GM15510 (cell line): Measurements from ENCODE around the gene CUTA.

Experiments used
- POLR2A ChIP-seq: IDR thresholded peaks from 3 replicates; pipeline ENCODE4 v1.6.1; 2011; ENCODE audit warnings: borderline replicate concordance; ENCODE audit not compliant: insufficient read length; ENCODE audit errors: extremely low read depth

Gene CUTA

DNA sequence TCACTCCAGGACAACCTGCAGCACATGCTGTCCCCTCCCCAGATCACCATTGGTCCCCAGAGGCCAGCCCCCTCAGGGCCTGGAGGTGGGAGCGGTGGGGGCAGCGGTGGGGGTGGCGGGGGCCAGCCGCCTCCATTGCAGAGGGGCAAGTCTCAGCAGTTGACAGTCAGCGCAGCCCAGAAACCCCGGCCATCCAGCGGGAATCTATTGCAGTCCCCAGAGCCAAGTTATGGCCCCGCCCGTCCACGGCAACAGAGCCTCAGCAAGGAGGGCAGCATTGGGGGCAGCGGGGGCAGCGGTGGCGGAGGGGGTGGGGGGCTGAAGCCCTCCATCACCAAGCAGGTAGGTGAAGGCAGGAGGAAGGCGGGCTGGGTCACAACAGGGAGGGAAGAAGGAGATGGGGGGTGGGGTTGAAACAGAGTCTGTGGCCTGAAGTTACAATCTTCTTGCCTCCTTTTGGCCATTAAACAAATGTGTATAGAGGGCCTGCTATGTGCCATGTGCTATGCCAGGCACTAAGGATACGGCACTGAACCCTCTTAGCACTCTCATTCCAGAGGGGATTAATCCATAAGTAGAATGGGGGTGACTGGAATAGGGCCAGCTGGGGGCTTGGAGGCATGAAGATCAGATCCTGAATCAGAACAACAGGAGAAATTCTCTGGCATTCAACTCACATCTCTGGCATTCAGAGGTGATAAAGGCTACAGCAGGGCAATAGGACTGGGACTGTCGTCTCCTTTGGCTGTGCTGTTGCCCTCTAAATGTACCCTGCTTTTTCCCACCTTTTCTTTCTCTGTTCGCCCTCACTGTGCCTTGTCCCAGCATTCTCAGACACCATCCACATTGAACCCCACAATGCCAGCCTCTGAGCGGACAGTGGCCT is 26.0 kb upstream of the CUTA start:
- TF ChIP-seq POLR2A, result no peak

DNA sequence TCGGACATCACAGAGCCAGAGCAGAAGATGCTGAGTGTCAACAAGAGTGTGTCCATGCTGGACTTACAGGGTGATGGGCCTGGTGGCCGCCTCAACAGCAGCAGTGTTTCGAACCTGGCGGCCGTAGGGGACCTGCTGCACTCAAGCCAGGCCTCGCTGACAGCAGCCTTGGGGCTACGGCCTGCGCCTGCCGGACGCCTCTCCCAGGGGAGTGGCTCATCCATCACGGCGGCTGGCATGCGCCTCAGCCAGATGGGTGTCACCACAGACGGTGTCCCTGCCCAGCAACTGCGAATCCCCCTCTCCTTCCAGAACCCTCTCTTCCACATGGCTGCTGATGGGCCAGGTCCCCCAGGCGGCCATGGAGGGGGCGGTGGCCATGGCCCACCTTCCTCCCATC is 25.1 kb upstream of the CUTA start:
- TF ChIP-seq POLR2A, result no peak

DNA sequence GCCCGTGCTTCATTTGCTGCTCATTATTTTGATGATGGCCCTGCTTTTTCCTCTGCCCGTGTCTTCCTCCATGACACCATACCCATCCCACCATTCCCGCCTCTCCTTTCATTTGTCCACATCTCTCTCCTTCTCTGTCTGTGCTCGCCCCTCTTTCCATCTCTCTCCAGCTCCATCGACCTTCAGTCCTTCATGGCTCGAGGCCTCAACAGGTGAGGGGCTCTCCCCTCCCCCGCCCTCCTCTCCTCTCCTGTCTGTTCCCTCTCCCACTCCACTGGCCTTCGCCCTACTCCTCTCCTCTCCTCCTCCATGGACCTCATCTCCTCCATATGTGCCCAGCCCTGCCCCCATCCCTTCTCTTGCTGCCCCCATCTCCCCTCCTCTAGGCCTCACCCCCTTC is 24.4 kb upstream of the CUTA start:
- no peak for TF ChIP-seq POLR2A

DNA sequence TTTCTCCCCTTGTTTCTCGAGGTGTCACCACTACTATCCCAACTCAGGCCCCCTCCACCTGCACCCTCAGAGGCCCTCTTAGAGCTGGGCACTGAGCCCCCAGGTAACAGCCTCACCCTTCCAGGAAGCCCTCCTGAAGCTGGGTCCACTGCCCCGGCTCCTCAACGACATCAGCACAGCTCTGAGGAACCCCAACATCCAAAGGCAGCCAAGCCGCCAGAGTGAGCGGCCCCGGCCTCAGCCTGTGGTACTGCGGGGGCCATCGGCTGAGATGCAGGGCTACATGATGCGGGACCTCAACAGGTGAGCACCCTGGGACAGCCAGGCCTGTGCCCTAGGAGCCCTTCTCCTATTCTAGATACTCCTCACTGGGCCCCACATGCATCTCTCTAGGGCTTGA is 23.6 kb upstream of the CUTA start:
- no peak for TF ChIP-seq POLR2A

DNA sequence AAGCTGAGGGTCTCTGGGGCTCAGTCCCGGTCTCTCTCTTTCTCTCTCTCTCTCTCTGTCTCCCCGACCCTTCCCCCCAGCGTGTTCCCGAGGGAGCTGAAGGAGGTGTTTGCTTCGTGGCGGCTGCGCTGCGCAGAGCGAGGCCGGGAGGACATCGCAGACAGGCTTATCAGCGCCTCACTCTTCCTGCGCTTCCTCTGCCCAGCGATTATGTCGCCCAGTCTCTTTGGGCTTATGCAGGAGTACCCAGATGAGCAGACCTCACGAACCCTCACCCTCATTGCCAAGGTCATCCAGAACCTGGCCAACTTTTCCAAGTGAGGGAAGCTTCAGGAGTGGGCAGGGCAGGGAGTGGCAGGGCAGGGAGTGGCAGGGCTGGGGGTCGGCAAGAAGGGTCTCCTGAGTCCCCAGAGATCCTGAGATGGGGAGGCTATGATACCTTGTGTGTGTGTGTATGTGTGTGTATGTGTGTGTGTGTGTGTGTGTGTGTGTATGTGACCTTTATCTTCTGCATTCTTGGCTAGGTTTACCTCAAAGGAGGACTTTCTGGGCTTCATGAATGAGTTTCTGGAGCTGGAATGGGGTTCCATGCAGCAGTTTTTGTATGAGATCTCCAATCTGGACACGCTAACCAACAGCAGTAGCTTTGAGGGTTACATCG is 22.9 kb upstream of the CUTA start:
- no peak for TF ChIP-seq POLR2A

DNA sequence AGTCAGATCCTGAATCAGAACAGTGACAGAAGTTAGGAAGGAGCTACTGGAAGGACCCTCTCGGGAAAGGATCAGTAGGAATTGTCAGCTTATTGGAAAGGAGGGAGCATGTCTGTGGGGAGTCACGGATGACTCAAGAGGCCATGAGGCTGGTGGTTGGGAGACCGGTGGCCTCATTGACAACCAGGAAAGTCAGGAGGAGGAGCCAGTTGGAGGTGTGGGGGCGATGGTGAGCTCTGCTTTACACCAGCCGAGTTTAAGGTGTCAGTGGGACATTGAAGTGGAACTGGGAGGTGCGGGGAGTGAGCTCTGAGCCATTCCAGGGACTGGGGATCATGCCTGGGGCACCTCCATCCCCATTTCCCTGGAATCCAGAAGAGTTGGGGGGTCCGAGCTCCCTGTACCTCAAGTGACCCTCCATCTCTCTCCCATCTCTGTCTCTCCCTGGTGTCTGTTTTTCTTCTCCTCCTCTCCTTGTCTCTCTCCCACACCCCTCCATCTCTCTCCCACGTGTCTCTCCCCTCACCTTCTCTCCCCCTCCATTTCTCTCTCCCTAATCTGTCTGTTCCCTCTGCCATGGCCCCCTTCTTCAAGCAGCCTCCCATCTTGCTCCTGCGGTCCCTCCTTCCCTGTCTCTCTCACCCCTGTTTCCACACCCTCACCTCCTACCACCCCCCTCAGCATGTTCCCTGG is 22.2 kb upstream of the CUTA start:
- TF ChIP-seq POLR2A, result no peak

DNA sequence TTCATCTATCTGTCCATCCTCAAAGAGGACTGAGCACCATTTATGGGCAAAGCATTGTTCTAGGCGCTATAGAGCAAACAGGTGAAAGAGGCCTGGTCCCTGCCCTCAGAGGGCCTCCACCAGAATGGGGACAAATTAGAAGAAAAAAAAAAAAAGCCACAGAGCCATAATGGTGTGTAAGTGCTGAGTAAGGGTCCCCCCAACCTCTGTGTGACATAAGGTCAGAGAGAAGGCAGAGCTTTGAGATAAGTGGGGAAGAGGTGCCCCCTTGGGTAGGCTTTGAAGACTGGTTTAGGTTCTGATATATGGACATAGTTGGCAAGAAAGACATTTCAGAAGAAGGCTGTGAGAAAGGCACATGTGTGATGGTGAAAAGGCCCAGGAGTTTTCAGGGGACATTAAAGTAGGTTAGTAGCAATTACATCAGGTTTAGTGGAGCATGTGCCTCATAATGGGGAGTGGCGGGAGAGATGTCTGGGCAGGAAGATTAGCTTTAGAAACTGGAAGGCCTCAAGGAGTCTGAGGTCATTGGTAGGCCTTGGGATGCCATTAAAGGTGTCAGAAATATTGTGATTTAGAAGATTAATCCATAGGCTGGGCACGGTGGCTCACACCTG is 21.2 kb upstream of the CUTA start:
- no peak for TF ChIP-seq POLR2A

DNA sequence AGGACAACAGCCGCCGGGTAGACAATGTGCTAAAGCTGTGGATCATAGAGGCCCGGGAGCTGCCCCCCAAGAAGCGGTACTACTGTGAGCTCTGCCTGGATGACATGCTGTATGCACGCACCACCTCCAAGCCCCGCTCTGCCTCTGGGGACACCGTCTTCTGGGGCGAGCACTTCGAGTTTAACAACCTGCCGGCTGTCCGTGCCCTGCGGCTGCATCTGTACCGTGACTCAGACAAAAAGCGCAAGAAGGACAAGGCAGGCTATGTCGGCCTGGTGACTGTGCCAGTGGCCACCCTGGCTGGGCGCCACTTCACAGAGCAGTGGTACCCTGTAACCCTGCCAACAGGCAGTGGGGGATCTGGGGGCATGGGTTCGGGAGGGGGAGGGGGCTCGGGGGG is 19.8 kb upstream of the CUTA start:
- TF ChIP-seq POLR2A, result no peak

DNA sequence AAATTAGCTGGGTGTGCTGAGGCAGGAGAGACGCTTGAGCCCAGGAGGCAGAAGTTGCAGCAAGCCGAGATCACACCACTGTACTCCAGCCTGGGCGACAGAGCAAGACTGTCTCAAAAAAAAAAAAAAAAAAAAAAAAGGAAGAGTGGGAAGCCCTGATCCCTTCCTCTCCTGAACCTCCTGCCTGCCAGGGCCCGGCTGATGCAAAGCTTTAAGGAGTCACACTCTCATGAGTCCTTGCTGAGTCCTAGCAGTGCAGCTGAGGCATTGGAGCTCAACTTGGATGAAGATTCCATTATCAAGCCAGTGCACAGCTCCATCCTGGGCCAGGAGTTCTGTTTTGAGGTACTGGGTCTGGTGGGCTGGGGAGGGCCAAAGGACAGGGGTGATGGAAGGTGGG is 17.1 kb upstream of the CUTA start:
- TF ChIP-seq POLR2A, result no peak

DNA sequence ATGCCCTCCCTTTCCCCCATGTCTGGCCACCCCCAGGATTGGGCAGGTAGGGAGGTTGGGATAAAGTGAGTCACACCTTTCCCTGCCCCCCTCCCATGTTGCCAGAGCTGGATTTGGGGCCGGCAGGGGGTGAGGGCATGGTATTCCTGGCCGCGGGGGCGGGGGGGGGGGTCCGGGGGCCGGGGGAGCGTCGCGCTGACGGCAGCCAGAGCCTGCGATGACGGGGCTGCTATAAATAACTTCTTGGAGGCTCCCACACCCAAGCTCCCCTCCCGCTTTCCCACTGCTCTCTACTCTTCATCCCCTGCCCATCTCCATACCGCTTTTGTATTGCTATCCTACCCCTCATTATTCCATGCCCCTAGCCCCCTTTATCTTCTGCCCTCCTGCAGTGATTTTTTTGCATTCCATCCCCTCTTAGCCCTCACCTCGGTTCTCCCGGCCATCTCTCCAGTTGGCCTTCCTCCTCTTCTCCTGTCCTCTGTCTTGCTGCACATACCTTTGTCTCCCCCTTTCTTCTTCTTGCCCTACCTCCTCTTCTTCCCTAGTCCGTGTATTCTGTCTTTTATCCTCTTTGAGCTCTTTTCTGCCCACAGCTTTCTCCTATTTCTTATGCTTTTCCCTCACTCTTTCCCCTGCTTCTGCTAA is 15.8 kb upstream of the CUTA start:
- no peak for TF ChIP-seq POLR2A

DNA sequence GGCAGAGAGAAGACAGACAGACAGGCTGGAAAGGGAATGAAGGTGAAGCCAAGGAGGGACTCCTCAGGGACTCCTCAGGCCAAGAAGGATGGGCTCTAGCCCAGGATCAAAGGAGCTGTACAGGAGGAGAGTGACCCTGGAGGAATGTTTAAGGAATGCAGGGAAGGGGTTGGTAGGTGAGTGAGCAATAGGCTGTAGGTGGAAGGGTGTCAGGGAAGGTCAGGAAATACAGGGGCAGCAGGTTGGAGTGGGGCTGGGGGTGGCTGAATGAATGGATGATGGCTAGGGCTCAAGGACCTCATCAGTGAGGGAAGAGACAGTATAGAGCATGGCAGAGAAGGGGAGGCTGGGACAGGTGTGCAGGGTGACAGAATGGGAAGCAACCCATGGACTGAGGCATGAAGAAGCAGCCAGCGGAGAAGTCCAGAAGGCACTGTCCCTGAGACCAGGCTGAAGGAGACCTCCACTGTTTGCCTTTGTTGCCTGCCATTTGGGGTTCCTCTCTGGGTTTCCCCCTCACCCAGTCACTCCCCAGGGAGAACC is 15.2 kb upstream of the CUTA start:
- TF ChIP-seq POLR2A, result no peak

DNA sequence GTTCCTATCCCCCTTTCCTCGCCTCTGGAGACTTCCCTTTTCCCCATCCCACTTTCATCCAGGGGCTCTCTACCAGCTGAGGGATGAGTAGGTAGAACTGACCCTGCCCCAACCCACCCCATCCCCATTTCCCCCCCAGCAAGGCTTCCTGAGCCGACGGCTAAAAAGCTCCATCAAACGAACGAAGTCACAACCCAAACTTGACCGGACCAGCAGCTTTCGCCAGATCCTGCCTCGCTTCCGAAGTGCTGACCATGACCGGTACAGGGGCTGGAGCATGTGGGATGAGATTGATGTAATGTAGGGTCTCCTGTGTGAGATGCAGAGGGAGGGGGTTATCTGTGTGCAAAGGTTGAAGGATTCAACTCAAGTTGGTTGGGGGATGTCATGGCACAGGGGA is 14.6 kb upstream of the CUTA start:
- no peak for TF ChIP-seq POLR2A

DNA sequence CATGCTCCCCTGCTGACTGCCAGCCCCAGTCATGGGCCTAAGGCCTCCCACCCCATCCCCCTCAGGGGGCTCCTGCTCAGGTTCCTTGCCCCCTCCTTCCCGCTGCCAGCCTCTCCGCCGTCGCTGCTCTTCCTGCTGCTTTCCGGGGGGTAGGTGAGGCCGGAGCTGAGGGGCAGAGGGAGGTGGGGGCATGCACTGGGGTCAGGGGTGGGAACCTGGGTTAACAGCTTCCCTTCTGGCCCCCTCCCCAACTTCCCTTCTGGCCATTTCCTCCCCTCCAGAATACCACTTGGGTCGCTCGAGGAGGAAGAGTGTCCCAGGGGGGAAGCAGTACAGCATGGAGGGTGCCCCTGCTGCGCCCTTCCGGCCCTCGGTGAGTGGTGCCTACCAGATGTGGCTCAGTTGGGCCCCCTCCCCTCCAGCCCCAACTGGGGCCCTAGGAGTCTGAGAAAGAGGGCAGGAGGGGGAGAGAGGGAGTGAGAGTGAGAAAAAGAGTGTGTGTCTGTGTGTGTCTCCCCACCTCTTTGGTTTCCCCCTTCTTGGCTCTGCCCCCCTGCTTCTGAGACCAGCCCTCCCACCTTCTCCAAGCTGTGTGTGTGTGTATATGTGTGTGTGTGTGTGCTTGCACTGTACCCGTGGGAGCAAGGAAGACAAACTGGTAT is 14.1 kb upstream of the CUTA start:
- TF ChIP-seq POLR2A, result no peak
